IPS-NIHi7 (cell line): ENCODE measurements around the gene SLC12A6.
"Not testable (repeated sequence)": the region's sequence is repeated elsewhere in the genome, so short reads cannot be mapped to it uniquely, and the experiment has no call there.

Experiments used
- DNase-seq: peaks from one replicate; pipeline ENCODE4 v3.0.0; 2012; ENCODE audit warnings: mixed read lengths; ENCODE audit errors: extremely low spot score

The SLC12A6 gene

GRCh38 chr15:34357653-34358052, 20.1 kb upstream of the SLC12A6 start:
- DNase-seq: no peak

- DNase-seq: no peak
Observed at GRCh38 chr15:34355241-34355640, 17.7 kb upstream of the SLC12A6 start.

GRCh38 chr15:34354286-34354685, 16.7 kb upstream of the SLC12A6 start:
- DNase-seq: no peak

- DNase-seq: peak; percentile 33
Observed at GRCh38 chr15:34353627-34354026, 16.0 kb upstream of the SLC12A6 start.

- DNase-seq: not testable (repeated sequence)
Observed at GRCh38 chr15:34352996-34353395, 15.4 kb upstream of the SLC12A6 start.

GRCh38 chr15:34349769-34350168, 12.2 kb upstream of the SLC12A6 start:
- no peak for DNase-seq

GRCh38 chr15:34348735-34349300, 11.2 kb upstream of the SLC12A6 start:
- DNase-seq: no peak

GRCh38 chr15:34347951-34348638, 10.5 kb upstream of the SLC12A6 start:
- DNase-seq: no peak

GRCh38 chr15:34342737-34343575, 5.4 kb upstream of the SLC12A6 start, which contains the start of the genes NOP10 and NUTM1:
Gene NOP10, minus strand, starts transcription at chr15:34343136. Its CDS starts 63 bp downstream, at chr15:34343073.
Gene NUTM1, plus strand, starts transcription at chr15:34343315. Its CDS starts 382 bp downstream, at chr15:34343697.
- DNase-seq: peak; percentile 83

- DNase-seq: not testable (repeated sequence)
Observed at GRCh38 chr15:34342213-34342736, 4.7 kb upstream of the SLC12A6 start.

- no peak for DNase-seq
Observed at GRCh38 chr15:34341381-34342212, 4.0 kb upstream of the SLC12A6 start.

- DNase-seq: no peak
Observed at GRCh38 chr15:34339946-34340345, 2.4 kb upstream of the SLC12A6 start.

GRCh38 chr15:34338347-34338746, 766 bp upstream of the SLC12A6 start:
- no peak for DNase-seq

GRCh38 chr15:34336991-34337556, 507 bp downstream of the SLC12A6 start:
- DNase-seq: peak; percentile 25

- DNase-seq: no peak
Observed at GRCh38 chr15:34336231-34336990, 1.2 kb downstream of the SLC12A6 start.

GRCh38 chr15:34335176-34336032, 2.2 kb downstream of the SLC12A6 start:
- DNase-seq: no peak

GRCh38 chr15:34334672-34335071, 2.9 kb downstream of the SLC12A6 start:
- no peak for DNase-seq

- DNase-seq: no peak
Observed at GRCh38 chr15:34332553-34333120, 4.9 kb downstream of the SLC12A6 start.

- no peak for DNase-seq
Observed at GRCh38 chr15:34331809-34332208, 5.8 kb downstream of the SLC12A6 start.
